Mononuclear cell (primary cell): ENCODE data around the gene GDPD5. TPM values are rescaled to one million over a fixed set of nuclear protein-coding genes. Genes with fewer than 3 reads are reported as not detected.

Source experiments
- H3K27me3 ChIP-seq: 2 replicates; pipeline ENCODE4 v1.6.0; 2011; ENCODE audit warnings: low read length, control low read depth; ENCODE audit not compliant: insufficient read depth
- H3K4me1 ChIP-seq: 2 replicates; pipeline ENCODE4 v1.5.1; 2011; ENCODE audit warnings: mild to moderate bottlenecking, low read length, control low read depth; ENCODE audit not compliant: insufficient read depth
- H3K4me3 ChIP-seq: 2 replicates; pipeline ENCODE4 v1.5.1; 2011; ENCODE audit warnings: mild to moderate bottlenecking, low read length, moderate library complexity
- H3K9me3 ChIP-seq: 2 replicates; pipeline ENCODE4 v1.5.1; 2011; ENCODE audit warnings: low read depth, mild to moderate bottlenecking, control low read depth, low read length
- total RNA-seq: library from RNA; depleted of rRNA; stranded (reverse); fragments of >200 nt; gene quantifications from one replicate; pipeline ENCODE4 v1.2.3, GENCODE V29; 2012

GDPD5 gene
- total RNA-seq, 1 donor, result 14.5 TPM

- no peaks in the 10 kb centered on the region for H3K4me1 ChIP-seq
- H3K4me3 ChIP-seq, result no peak overlapping the region
- no peaks in the 10 kb centered on the region for H3K9me3 ChIP-seq
- H3K27me3 ChIP-seq, result no peaks in the 10 kb centered on the region
Measured at GRCh38 chr11:75481223-75481921, 44.4 kb downstream of the GDPD5 start.

GRCh38 chr11:75480185-75481175 is 45.3 kb downstream of the GDPD5 start:
- Histone ChIP-seq H3K27me3 (no peaks in the 10 kb centered on the region), H3K4me1 (peaks cover 6% of the 10 kb centered on the region), H3K9me3 (no peaks in the 10 kb centered on the region), H3K4me3 (no peak overlapping the region)

- Histone ChIP-seq H3K4me3 (no peak overlapping the region), H3K27me3 (no peaks in the 10 kb centered on the region), H3K9me3 (no peaks in the 10 kb centered on the region)
Measured at GRCh38 chr11:75479597-75480145, 46.1 kb downstream of the GDPD5 start.

GRCh38 chr11:75478783-75479596 is 46.8 kb downstream of the GDPD5 start:
- Histone ChIP-seq H3K27me3 (no peaks in the 10 kb centered on the region), H3K4me1 (peaks cover 20% of the 10 kb centered on the region), H3K4me3 (no peak overlapping the region), H3K9me3 (no peaks in the 10 kb centered on the region)

More at GRCh38 chr11:75479597-75480145, 46.1 kb downstream of the GDPD5 start:
- H3K4me1 ChIP-seq, result peaks cover 15% of the 10 kb centered on the region

GRCh38 chr11:75477614-75477935 is 48.2 kb downstream of the GDPD5 start:
- Histone ChIP-seq H3K27me3 (no peaks in the 10 kb centered on the region), H3K4me3 (no peak overlapping the region), H3K4me1 (peaks cover 20% of the 10 kb centered on the region), H3K9me3 (no peaks in the 10 kb centered on the region)

GRCh38 chr11:75476739-75477613 is 48.8 kb downstream of the GDPD5 start:
- no peak overlapping the region for H3K4me3 ChIP-seq
- no peaks in the 10 kb centered on the region for H3K9me3 ChIP-seq
- H3K4me1 ChIP-seq, result peaks cover 20% of the 10 kb centered on the region
- H3K27me3 ChIP-seq, result no peaks in the 10 kb centered on the region

GRCh38 chr11:75475767-75476650 is 49.7 kb downstream of the GDPD5 start:
- Histone ChIP-seq H3K27me3 (no peaks in the 10 kb centered on the region), H3K4me1 (peaks cover 20% of the 10 kb centered on the region), H3K4me3 (no peak overlapping the region), H3K9me3 (no peaks in the 10 kb centered on the region)

GRCh38 chr11:75474878-75475766 is 50.6 kb downstream of the GDPD5 start:
- Histone ChIP-seq H3K4me3 (no peak overlapping the region), H3K9me3 (no peaks in the 10 kb centered on the region), H3K27me3 (no peaks in the 10 kb centered on the region), H3K4me1 (peaks cover 20% of the 10 kb centered on the region)

GRCh38 chr11:75474240-75474639 is 51.5 kb downstream of the GDPD5 start:
- no peak overlapping the region for H3K4me3 ChIP-seq
- H3K9me3 ChIP-seq, result no peaks in the 10 kb centered on the region
- peaks cover 20% of the 10 kb centered on the region for H3K4me1 ChIP-seq
- H3K27me3 ChIP-seq, result no peaks in the 10 kb centered on the region

- no peaks in the 10 kb centered on the region for H3K9me3 ChIP-seq
- no peaks in the 10 kb centered on the region for H3K27me3 ChIP-seq
- H3K4me1 ChIP-seq, result peaks cover 20% of the 10 kb centered on the region
- H3K4me3 ChIP-seq, result no peak overlapping the region
Measured at GRCh38 chr11:75473684-75474083, 52.1 kb downstream of the GDPD5 start.

- H3K9me3 ChIP-seq, result no peaks in the 10 kb centered on the region
- no peak overlapping the region for H3K4me3 ChIP-seq
- H3K4me1 ChIP-seq, result peaks cover 20% of the 10 kb centered on the region
- H3K27me3 ChIP-seq, result no peaks in the 10 kb centered on the region
Measured at GRCh38 chr11:75472081-75472732, 53.5 kb downstream of the GDPD5 start.
